ENCODE results near the gene BOK. TPM values are rescaled to one million over a fixed set of nuclear protein-coding genes. Genes with fewer than 3 reads are reported as not detected.

Gene BOK
- total RNA-seq, 1 experiment from 2014 or later: 33.9 TPM

DNA sequence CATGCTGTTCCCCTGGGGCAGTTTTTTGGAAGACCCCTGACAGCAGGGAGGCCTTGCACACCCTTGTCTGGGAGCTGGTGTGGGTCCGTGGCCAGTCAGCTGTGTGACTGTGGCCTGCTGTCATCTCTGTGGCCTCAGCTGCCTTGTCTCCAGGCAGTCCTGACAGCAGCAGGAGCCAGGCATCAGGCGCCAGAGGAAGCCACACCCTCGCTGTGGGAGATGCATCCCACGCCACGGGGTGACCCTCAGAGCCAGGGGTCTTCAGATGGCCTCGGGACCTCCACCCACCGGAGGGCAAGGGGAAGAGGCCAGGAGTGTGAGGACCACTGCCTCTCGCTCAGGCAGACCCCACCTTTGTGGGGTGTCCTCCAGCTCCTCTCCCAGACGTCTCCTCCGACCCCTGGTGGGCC lies 5.0 kb downstream of the BOK start:
- Histone ChIP-seq H4K20me1 (ENCODE audit: control insufficient read depth, insufficient read depth, insufficient read length) (no peaks in the 10 kb centered on the region), H3K4me1 (ENCODE audit: insufficient read depth, low read length) (no peaks in the 10 kb centered on the region), H2BK120ac (ENCODE audit: low read depth, low read length, poor library complexity, severe bottlenecking) (no peak overlapping the region), H2AK5ac (ENCODE audit: insufficient read length, low read length) (no peak overlapping the region), H3K18ac (ENCODE audit: insufficient read length, low read depth, low read length) (no peak overlapping the region), H3K9me3 (ENCODE audit: control insufficient read depth, low read depth, low read length) (no peaks in the 10 kb centered on the region), H3K79me2 (ENCODE audit: insufficient read depth, low read length) (no peaks in the 10 kb centered on the region; the same call in 1 of the 2 replicates), H2BK15ac (ENCODE audit: low read depth, low read length) (no peak overlapping the region), H3K14ac (ENCODE audit: insufficient read depth, low read length) (no peak overlapping the region), H3T11ph (ENCODE audit: low read length) (no peak overlapping the region), H3K23me2 (ENCODE audit: insufficient read length, low read depth, low read length, poor library complexity, severe bottlenecking) (peaks cover 6% of the 10 kb centered on the region), H2BK20ac (ENCODE audit: low read depth, low read length, poor library complexity, severe bottlenecking) (no peak overlapping the region), H2BK12ac (ENCODE audit: insufficient read length, low read depth, low read length) (no peak overlapping the region), H3K4me2 (ENCODE audit: insufficient read depth, insufficient read length, low read length) (no peak overlapping the region), H3K27ac (ENCODE audit: insufficient read length, low read depth, low read length) (no peak overlapping the region), H3K56ac (ENCODE audit: insufficient read length, low read depth, low read length) (no peak overlapping the region), H2AFZ (ENCODE audit: low read length) (no peak overlapping the region), H3K9ac (ENCODE audit: extremely low read depth, insufficient read length, low read length) (no peak overlapping the region), H4K91ac (ENCODE audit: insufficient read length, low read depth, low read length) (no peak overlapping the region), H3K79me1 (ENCODE audit: insufficient read depth, low read depth, low read length, poor library complexity, severe bottlenecking) (peaks cover under 1% of the 10 kb centered on the region), H3K23ac (ENCODE audit: insufficient read length, low read depth, low read length) (no peak overlapping the region), H3K27me3 (ENCODE audit: insufficient read depth, low read length) (no peaks in the 10 kb centered on the region), H3K4ac (ENCODE audit: low read depth, low read length) (no peak overlapping the region), H2BK5ac (ENCODE audit: insufficient read length, low read length) (no peak overlapping the region), H4K8ac (replicated peaks; ENCODE audit: insufficient read length, low read depth, low read length) (no peak overlapping the region), H4K5ac (ENCODE audit: insufficient read length, low read depth, low read length) (no peak overlapping the region)
- Mint-ChIP-seq H3K27me3 (ENCODE audit: low read depth) (no peaks in the 10 kb centered on the region), H3K4me1 (peaks cover 4 to 12% of the 10 kb centered on the region in 2 experiments; a peak in 3 of 4 replicates), H3K4me3 (no peak overlapping the region), H3K36me3 (ENCODE audit: insufficient read depth in 1 of 3, low read depth in 3 of 3) (peaks cover 0 to 4% (median 2%) of the 10 kb centered on the region in 3 experiments; a peak in 3 of 7 replicates), H3K9me3 (no peaks in the 10 kb centered on the region), H3K27ac (no peak overlapping the region)
- DNase-seq: no peak
- WGBS (ENCODE audit: extremely low coverage, insufficient read length, low lambda C conversion rate): no CpG with 5 or more reads among the region's 10 CpGs
- TF ChIP-seq, protein P1, sequence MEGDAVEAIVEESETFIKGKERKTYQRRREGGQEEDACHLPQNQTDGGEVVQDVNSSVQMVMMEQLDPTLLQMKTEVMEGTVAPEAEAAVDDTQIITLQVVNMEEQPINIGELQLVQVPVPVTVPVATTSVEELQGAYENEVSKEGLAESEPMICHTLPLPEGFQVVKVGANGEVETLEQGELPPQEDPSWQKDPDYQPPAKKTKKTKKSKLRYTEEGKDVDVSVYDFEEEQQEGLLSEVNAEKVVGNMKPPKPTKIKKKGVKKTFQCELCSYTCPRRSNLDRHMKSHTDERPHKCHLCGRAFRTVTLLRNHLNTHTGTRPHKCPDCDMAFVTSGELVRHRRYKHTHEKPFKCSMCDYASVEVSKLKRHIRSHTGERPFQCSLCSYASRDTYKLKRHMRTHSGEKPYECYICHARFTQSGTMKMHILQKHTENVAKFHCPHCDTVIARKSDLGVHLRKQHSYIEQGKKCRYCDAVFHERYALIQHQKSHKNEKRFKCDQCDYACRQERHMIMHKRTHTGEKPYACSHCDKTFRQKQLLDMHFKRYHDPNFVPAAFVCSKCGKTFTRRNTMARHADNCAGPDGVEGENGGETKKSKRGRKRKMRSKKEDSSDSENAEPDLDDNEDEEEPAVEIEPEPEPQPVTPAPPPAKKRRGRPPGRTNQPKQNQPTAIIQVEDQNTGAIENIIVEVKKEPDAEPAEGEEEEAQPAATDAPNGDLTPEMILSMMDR (conservative IDR thresholded peaks at IDR 0.05): no peak
